GM10248 (cell line): Measurements from ENCODE around the gene LSM7.

Experiments used
- CTCF ChIA-PET: fragments of 300-600 bp; sonication (Branson Sonifier 250); formaldehyde crosslinking; extraction: SDS; loops from one replicate; lab custom pipeline; 2021; ENCODE audit warnings: antibody characterized with exemption; lab: Yijun Ruan, JAX
- POLR2A ChIA-PET: fragments of 350-650 bp; sonication (Branson Sonifier 250); formaldehyde crosslinking; extraction: SDS; loops from one replicate; lab custom pipeline; 2020; ENCODE audit warnings: antibody characterized with exemption; lab: Yijun Ruan, JAX
- DNase-seq: peaks from one replicate; pipeline ENCODE4 v3.0.0; 2012; ENCODE audit errors: extremely low spot score
- TF ChIP-seq, protein P1 (sequence below): IDR thresholded peaks from 2 replicates; pipeline ENCODE4 v1.5.1; 2012; ENCODE audit warnings: mild to moderate bottlenecking, low read depth; ENCODE audit errors: extremely low read depth, missing control alignments, control extremely low read depth

The LSM7 gene

DNA sequence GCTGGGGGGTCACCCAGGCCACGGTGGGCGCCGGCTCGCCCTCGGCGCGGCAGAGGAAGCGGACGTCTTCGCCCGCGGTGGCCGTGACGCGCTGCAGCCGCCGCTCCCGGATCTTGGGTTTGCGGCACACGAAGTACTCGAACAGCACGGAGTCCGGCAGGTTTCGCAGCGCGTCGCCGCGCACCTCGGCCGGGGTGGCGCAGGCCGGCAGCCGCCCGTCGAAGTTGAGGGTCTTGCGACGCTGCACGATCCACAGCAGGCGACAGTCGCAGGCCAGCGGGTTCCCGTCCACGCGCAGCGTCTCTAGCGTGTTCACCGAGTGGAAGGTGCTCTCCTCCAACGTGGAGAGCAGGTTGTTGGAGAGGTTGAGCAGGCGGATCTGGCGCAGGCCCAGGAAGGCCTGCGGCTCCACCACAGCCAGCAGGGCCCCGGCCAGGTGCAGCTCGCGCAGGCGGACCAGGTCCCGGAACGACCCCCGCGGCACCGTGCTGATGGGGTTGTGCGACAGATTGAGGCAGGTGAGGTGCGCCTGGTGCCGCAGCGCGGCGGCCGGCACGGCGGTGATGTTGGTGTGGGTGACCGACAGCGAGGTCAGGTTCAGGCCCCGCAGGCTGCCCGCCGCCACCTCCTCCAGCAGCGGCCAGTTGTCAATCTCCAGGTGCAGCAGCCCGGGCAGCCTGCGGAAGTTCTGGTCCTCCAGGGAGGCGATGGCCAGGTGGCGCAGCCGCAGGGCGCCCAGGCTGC lies 37.8 kb downstream of the LSM7 start:
- TF ChIP-seq, protein P1, sequence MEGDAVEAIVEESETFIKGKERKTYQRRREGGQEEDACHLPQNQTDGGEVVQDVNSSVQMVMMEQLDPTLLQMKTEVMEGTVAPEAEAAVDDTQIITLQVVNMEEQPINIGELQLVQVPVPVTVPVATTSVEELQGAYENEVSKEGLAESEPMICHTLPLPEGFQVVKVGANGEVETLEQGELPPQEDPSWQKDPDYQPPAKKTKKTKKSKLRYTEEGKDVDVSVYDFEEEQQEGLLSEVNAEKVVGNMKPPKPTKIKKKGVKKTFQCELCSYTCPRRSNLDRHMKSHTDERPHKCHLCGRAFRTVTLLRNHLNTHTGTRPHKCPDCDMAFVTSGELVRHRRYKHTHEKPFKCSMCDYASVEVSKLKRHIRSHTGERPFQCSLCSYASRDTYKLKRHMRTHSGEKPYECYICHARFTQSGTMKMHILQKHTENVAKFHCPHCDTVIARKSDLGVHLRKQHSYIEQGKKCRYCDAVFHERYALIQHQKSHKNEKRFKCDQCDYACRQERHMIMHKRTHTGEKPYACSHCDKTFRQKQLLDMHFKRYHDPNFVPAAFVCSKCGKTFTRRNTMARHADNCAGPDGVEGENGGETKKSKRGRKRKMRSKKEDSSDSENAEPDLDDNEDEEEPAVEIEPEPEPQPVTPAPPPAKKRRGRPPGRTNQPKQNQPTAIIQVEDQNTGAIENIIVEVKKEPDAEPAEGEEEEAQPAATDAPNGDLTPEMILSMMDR, result no peak
- ChIA-PET POLR2A (no interaction called here), CTCF (interaction anchor here (1.0 to 1.7 kb wide), 2 partner anchors 15 to 134 kb away, joined by 3 to 4 read pairs; no protein-coding TSS in a partner anchor)
- no peak for DNase-seq

DNA sequence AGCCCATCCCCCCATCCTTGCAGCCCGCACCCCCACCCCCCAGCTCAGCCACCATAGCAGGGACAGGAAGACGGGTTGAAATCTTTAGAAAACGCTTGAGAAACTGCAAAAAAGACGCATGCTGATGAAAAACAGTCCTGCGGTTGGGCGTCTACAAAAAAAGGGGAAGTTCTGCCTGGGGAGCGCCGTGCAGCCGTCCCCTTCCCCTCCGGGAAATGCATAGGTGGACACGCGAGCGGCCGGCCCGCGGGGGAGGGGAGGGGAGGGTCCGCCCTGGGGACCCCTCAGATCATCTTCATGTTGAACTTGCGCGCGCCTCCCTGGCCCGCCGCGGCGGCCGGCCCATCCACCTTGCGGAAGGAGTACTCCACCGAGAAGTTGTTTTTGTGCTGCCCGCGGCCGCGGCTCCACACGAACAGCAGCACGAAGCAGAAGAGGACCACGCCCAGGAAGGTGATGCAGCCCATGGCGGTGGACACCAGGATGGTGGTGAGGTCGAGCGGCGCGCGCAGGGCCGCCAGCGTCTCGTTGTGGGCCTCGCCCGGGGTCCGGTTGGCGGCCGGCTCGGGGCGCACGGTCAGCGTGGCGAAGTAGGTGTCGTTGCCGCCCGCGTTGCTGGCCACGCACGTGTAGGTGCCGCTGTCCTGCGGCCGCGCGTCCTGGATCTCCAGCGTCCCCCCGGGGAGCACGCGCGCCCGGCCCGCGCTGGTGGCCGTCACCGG lies 38.5 kb downstream of the LSM7 start:
- peak; percentile 85 for DNase-seq
- CTCF ChIA-PET, result interaction anchor here (1.0 to 4.3 kb wide), 6 partner anchors 16 to 206 kb away, joined by 3 to 28 read pairs (median 4); no protein-coding TSS in a partner anchor
- TF ChIP-seq, protein P1, result no peak
- POLR2A ChIA-PET, result interaction anchor here (1.0 to 1.6 kb wide), 3 partner anchors 11 to 20 kb away, joined by 3 to 5 read pairs (median 5); no protein-coding TSS in a partner anchor

DNA sequence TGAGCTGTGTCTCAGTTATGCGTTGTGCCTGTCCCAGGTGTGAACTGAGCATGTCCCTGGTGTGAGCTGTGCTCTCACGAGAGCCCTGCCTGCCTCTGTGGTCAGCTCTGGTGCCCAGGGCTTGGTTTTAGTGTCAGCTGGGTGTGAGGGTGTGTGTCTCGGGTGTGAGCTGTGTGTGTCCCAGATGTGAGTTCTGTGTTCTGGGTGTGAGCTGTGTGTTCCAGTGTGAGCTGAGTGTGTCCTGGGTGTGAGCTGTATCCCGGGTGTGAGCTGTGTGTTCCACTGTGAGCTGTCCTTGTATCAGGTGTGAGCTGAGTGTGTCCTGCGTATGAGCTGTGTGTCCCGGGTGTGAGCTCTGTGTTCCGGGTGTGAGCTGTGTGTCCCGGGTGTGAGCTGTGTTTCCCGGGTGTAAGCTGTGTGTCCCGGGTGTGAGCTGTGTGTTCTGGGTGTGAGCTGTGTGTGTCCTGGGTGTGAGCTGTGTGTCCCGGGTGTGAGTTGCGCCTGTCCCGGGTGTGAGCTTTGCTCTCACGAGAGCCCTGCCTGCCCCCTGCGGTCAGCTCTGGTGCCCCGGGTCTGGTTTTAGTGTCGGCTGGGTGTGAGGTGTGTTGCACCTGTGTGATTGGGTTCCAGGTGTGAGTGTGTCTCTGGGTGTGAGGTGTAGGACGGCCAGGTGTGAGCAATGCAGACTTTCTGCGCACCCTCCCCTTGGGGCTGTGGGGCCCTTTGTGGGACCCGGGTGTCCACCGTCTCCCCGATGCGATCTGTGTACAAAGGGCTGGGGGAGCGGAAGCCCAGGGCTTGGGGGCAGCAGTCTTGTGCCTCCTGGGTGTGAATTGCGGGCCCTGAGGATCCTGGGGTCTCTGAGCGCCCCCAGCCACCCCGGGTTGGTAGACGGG lies 39.3 kb downstream of the LSM7 start:
- ChIA-PET POLR2A (interaction anchor here (0.6 to 1.6 kb wide), 6 partner anchors 8 to 28 kb away, joined by 3 to 10 read pairs (median 4); no protein-coding TSS in a partner anchor), CTCF (interaction anchor here (0.8 to 4.3 kb wide), 6 partner anchors 9 to 207 kb away, joined by 3 to 28 read pairs (median 4); no protein-coding TSS in a partner anchor)
- no peak for DNase-seq
- TF ChIP-seq, protein P1, result no peak

DNA sequence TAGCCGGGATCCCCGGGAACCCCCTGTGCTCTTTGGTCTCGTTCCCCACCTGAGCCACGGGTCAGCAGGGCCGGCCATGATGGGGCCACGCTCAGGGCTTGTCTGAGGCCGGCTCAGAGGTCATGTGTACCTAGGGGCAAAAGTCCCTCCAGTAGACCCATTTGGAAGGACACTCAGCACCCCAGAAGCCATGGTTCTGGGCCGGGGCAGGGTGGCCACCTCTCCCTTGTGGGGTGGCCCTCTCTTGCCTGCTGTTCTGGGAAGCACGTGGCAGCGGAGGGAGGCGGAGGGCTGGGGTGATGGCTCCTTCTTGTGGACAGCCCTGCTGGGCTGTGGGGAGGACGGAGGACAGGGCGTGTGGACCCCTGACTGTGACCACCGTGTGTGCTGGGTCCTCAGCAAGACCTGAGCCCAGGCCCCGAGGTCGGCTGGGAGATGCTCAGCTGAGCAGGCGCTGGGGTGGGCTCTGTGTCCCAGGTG lies 40.0 kb downstream of the LSM7 start:
- ChIA-PET CTCF (interaction anchor here (0.8 to 4.3 kb wide), 8 partner anchors 8 to 323 kb away, joined by 3 to 28 read pairs (median 3); partner anchors contain the start of gene PLEKHJ1), POLR2A (interaction anchor here (0.6 to 1.6 kb wide), 6 partner anchors 8 to 188 kb away, joined by 3 to 10 read pairs (median 4); partner anchors contain the start of gene GADD45B)
- no peak for DNase-seq
- TF ChIP-seq, protein P1, result no peak

DNA sequence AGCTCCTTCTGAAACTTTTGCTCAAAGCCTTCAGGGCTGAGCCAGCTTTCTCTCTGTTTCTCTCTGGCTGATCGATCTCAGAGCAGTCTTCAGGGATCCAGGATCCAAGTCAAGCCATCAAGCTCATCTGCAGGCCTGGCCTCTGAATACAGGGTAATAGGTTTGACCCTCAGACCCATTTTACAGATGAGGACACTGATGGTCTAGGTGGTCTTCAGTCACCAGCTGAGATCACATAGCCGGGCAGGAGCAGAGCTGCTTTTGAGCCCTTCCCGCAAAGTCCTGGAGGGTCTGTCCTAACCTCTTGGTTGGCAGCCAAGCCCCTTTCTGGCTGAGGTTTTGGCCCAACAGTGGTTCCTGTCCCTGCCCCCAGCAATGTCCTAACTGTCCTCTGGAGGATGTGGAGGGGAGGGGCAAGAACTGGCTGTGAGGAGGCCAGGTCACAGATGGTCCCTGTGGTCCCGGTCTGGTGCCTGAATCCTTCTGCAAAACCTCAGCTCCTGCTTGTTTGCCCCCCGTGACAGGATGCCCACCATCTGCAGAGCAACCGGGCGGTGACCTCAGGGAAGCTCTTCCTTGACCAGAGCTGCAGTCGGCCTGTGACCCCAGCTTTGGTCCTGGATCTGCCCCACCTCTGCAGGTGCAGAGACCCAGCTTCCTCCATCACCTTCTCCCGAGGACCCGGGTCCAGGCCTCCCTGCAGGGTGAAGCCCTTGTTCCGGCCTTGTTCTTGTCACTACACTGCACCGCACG lies 40.6 kb downstream of the LSM7 start:
- POLR2A ChIA-PET, result interaction anchor here (0.9 to 1.2 kb wide), 4 partner anchors 9 to 189 kb away, joined by 3 to 5 read pairs (median 4); partner anchors contain the start of gene GADD45B
- CTCF ChIA-PET, result interaction anchor here (1.0 to 4.3 kb wide), 5 partner anchors 14 to 324 kb away, joined by 3 to 28 read pairs (median 3); partner anchors contain the start of gene PLEKHJ1
- DNase-seq, result no peak

More for the DNA sequence above, 40.6 kb downstream of the LSM7 start:
- TF ChIP-seq, protein P1, result no peak
